DOHH2 (cell line): ENCODE data around the gene PRRC2C.
"Not testable (repeated sequence)": the region's sequence is repeated elsewhere in the genome, so short reads cannot be mapped to it uniquely, and the experiment has no call there.

Experiments
- H3F3A ChIP-seq: fragments of 200-600 bp; sonication (generic), shearing (Covaris generic); 2 replicates; pipeline ENCODE4 v1.6.0; 2016; ENCODE audit warnings: antibody characterized with exemption, mild to moderate bottlenecking; ENCODE audit not compliant: control insufficient read depth, insufficient read depth
- H3K27ac ChIP-seq: fragments of 200-600 bp; sonication (generic); 2 replicates; pipeline ENCODE4 v1.5.1; 2014; ENCODE audit warnings: low read depth, mild to moderate bottlenecking, low read length, moderate library complexity
- H3K27me3 ChIP-seq: fragments of 200-600 bp; sonication (generic); 2 replicates; pipeline ENCODE4 v1.6.1; 2014; ENCODE audit warnings: mild to moderate bottlenecking, low read length, mixed read lengths; ENCODE audit not compliant: control insufficient read depth
- H3K36me3 ChIP-seq: fragments of 200-600 bp; sonication (generic); 2 replicates; pipeline ENCODE4 v1.6.1; 2014; ENCODE audit warnings: mild to moderate bottlenecking, low read length, moderate library complexity, mixed read lengths; ENCODE audit not compliant: control insufficient read depth
- H3K4me1 ChIP-seq: fragments of 200-600 bp; sonication (generic); 2 replicates; pipeline ENCODE4 v1.6.1; 2014; ENCODE audit warnings: mild to moderate bottlenecking, low read length, mixed read lengths; ENCODE audit not compliant: control insufficient read depth
- H3K4me2 ChIP-seq: fragments of 200-600 bp; sonication (generic); 2 replicates; pipeline ENCODE4 v1.6.0; 2014; ENCODE audit warnings: mild to moderate bottlenecking, low read length, moderate library complexity
- H3K4me3 ChIP-seq: fragments of 200-600 bp; sonication (generic); 2 replicates; pipeline ENCODE4 v1.5.1; 2014; ENCODE audit warnings: mild to moderate bottlenecking, low read length, mixed read lengths
- H3K79me2 ChIP-seq: fragments of 200-600 bp; sonication (generic); 2 replicates; pipeline ENCODE4 v1.6.1; 2014; ENCODE audit warnings: mild to moderate bottlenecking, low read length, mixed read lengths; ENCODE audit not compliant: control insufficient read depth
- H3K9me2 ChIP-seq: fragments of 200-600 bp; sonication (generic); replicated peaks from 2 replicates; pipeline ENCODE4 v1.6.1; 2014; ENCODE audit warnings: mild to moderate bottlenecking, low read length, mixed read lengths; ENCODE audit not compliant: control insufficient read depth
- H3K9me3 ChIP-seq: fragments of 200-600 bp; sonication (generic); 2 replicates; pipeline ENCODE4 v1.6.1; 2014; ENCODE audit warnings: antibody characterized with exemption, low read length, mixed read lengths; ENCODE audit not compliant: control insufficient read depth, insufficient read depth
- H4K20me1 ChIP-seq: fragments of 200-600 bp; sonication (generic); 2 replicates; pipeline ENCODE4 v1.6.0; 2014; ENCODE audit warnings: low read depth, mild to moderate bottlenecking, antibody characterized with exemption, low read length, moderate library complexity; ENCODE audit not compliant: control insufficient read depth, insufficient read depth
- EZH2phosphoT487 ChIP-seq: fragments of 200-600 bp; sonication (generic); IDR thresholded peaks from 2 replicates; pipeline ENCODE4 v1.6.1; 2017; ENCODE audit warnings: borderline replicate concordance, mild to moderate bottlenecking, antibody characterized with exemption, low read length, moderate library complexity, mixed read lengths
- TF ChIP-seq, protein P1 (sequence below): fragments of 200-600 bp; sonication (generic); IDR thresholded peaks from one replicate; pipeline ENCODE4 v1.5.1; 2014; ENCODE audit warnings: antibody characterized with exemption, mild to moderate bottlenecking, low read depth, low read length; ENCODE audit not compliant: poor library complexity, severe bottlenecking

PRRC2C gene

DNA sequence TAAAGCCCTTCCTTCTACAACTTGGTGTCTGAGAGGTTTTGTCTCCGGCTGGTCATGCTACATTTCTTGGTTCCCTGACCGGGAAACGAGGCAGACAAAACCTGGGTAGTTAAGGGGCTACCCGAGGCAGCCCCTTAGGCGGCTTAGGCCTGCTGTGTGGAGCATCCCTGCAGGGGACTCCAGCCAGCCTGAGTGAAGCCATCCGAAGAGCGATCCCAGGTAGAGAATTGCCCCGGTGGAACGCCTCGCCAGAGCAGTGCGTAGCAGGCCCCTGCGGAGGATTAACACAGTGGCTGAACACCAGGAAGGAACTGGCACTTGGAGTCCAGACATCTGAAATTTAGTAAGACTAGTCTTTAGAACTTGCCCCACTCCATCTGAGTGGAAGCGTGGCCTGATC is 115.5 kb downstream of the PRRC2C start:
- Histone ChIP-seq H3K9me3 (no peaks in the 10 kb centered on the region), H4K20me1 (no peaks in the 10 kb centered on the region), H3K4me3 (no peak overlapping the region), H3K27me3 (no peaks in the 10 kb centered on the region), H3F3A (peaks cover 16% of the 10 kb centered on the region), H3K9me2 (no peaks in the 10 kb centered on the region), H3K27ac (no peak overlapping the region), H3K36me3 (no peaks in the 10 kb centered on the region), H3K79me2 (no peaks in the 10 kb centered on the region), H3K4me1 (no peaks in the 10 kb centered on the region), H3K4me2 (no peak overlapping the region)
- TF ChIP-seq EZH2phosphoT487, result no peak
- TF ChIP-seq, protein P1, sequence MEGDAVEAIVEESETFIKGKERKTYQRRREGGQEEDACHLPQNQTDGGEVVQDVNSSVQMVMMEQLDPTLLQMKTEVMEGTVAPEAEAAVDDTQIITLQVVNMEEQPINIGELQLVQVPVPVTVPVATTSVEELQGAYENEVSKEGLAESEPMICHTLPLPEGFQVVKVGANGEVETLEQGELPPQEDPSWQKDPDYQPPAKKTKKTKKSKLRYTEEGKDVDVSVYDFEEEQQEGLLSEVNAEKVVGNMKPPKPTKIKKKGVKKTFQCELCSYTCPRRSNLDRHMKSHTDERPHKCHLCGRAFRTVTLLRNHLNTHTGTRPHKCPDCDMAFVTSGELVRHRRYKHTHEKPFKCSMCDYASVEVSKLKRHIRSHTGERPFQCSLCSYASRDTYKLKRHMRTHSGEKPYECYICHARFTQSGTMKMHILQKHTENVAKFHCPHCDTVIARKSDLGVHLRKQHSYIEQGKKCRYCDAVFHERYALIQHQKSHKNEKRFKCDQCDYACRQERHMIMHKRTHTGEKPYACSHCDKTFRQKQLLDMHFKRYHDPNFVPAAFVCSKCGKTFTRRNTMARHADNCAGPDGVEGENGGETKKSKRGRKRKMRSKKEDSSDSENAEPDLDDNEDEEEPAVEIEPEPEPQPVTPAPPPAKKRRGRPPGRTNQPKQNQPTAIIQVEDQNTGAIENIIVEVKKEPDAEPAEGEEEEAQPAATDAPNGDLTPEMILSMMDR, result no peak

DNA sequence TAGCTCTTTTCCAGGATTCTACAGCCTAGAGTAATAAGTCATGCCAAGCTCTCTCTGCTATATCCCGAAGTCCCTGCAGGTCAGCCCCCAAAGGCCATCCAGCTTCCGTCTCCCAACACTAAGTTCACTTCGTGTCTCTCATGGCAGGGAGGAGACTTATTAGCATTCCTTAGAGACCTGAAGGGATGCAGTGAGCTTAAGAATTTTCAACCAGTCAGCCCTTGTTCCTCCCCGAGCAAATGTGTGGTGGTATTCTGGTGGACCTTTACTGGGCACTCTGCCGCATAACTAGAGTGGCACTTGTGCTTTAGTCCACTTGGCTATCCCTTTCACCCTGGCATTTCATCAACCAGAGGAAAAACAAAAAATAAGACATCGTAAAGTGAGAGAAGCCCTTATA is 117.7 kb downstream of the PRRC2C start:
- H3K4me3 ChIP-seq, H3K79me2 ChIP-seq: not testable (repeated sequence)

DNA sequence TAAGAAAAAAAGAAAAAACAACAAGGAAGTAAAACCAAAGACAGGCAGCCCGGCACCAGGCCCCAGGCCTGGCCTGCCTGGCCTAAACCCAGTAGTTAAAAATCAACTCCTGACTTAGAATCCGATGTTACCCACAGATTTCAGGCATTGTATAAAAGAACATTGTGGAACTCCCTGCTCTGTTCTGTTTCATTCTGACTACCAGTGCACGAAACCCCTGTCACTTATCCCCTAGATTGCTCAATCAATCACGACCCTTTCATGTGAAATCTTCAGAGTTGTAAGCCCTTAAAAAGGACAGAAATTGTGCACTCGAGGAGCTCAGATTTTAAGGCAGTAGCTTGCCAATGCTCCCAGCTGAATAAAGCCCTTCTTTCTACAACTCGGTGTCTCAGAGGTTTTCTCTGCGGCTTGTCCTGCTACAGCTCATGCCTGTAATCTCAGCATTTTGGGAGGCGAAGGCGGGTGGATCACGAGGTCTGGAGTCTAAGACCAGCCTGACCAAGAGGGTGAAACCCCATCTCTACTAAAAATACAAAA is 121.1 kb downstream of the PRRC2C start:
- H3K4me2 ChIP-seq, result no peak overlapping the region
- no peak overlapping the region for H3K4me3 ChIP-seq
- H3K9me3 ChIP-seq, result no peaks in the 10 kb centered on the region
- no peaks in the 10 kb centered on the region for H3K36me3 ChIP-seq
- TF ChIP-seq, protein P1, result no peak
- no peak for TF ChIP-seq EZH2phosphoT487
- H3K27me3 ChIP-seq, result no peaks in the 10 kb centered on the region
- H3K9me2 ChIP-seq, result no peaks in the 10 kb centered on the region
- H3K79me2 ChIP-seq, result no peaks in the 10 kb centered on the region
- no peaks in the 10 kb centered on the region for H3K4me1 ChIP-seq
- no peaks in the 10 kb centered on the region for H3F3A ChIP-seq
- H4K20me1 ChIP-seq, result no peaks in the 10 kb centered on the region
- H3K27ac ChIP-seq, result no peak overlapping the region

More for the DNA sequence above, 117.7 kb downstream of the PRRC2C start:
- not testable (repeated sequence) for H3K9me3 ChIP-seq, H4K20me1 ChIP-seq, H3K36me3 ChIP-seq, H3K9me2 ChIP-seq, H3K4me1 ChIP-seq, H3K27me3 ChIP-seq, H3F3A ChIP-seq, H3K27ac ChIP-seq, H3K4me2 ChIP-seq

DNA sequence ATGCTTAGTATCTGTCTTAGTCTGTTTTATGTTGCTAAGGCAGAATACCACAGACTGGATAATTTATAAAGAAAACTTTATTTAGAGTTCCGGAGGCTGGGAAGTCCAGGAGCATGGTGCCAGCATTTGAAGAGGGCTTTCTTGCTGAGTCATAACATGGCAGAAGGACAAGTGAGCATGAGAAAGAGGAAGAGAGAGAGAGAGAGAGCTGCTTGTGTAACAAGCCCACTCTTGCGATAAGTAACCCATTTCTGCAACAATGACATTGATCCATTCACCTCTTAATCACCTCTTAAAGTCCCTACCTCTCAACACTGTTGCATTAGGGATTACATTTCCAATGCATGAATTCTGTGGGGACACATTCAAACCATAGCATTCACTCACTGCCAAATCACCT is 125.1 kb downstream of the PRRC2C start:
- H3K27me3 ChIP-seq, result no peaks in the 10 kb centered on the region
- no peaks in the 10 kb centered on the region for H4K20me1 ChIP-seq
- no peak overlapping the region for H3K4me3 ChIP-seq
- no peaks in the 10 kb centered on the region for H3K9me3 ChIP-seq
- TF ChIP-seq, protein P1, result no peak
- TF ChIP-seq EZH2phosphoT487, result no peak
- no peaks in the 10 kb centered on the region for H3F3A ChIP-seq
- H3K79me2 ChIP-seq, result no peaks in the 10 kb centered on the region
- no peak overlapping the region for H3K4me2 ChIP-seq
- no peaks in the 10 kb centered on the region for H3K9me2 ChIP-seq
- H3K27ac ChIP-seq, result no peak overlapping the region
- no peaks in the 10 kb centered on the region for H3K4me1 ChIP-seq
- no peaks in the 10 kb centered on the region for H3K36me3 ChIP-seq
